GM19193 (cell line): ENCODE measurements around the gene STKLD1.
A peak's percentile ranks its signal among the peaks of the same experiment; 100 is the strongest.

Experiments
- POLR2A ChIP-seq: IDR thresholded peaks from 4 replicates; pipeline ENCODE4 v1.6.1; 2011; ENCODE audit not compliant: insufficient read depth, insufficient read length; ENCODE audit errors: extremely low read depth

Gene STKLD1

DNA sequence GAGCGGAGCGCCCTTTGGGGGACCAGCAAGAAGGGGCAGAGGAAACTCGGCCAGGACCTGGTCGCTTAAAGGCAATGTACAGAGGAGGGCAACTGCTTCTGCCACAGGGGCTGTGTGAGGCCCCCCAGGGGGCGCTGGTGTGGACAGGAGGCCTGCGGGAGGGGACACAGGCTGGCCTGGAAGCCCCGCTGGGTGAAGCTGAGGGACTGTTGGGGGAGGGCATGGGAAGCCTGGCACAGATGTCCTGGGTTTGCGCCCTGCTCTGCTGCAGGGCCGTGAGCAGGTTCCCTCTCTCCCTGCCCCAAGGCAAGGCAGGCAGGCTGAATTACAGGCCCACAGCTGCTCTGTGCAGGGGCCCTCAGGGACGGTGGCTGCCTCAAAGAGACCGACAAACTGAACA is 33.6 kb upstream of the STKLD1 start:
- no peak for TF ChIP-seq POLR2A

DNA sequence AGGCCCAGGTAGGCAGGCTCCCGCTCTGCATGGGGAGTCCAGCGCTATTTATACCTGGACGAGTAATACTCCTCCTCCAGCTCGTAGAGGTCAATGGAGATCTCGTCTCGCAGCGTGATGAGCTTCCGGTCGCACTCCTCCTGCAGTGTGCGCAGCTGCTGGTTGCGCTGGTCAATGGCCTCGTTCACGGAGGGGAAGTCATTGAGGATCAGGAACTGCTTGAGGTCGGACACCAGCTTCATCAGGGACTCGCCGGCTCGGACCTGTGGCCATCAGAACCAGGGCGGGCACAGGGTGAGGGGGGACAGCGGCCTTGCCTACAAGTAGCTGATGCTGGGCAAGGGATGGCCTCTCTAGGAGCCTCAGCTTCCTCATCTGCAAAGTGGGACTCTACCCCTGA is 32.1 kb upstream of the STKLD1 start:
- no peak for TF ChIP-seq POLR2A

DNA sequence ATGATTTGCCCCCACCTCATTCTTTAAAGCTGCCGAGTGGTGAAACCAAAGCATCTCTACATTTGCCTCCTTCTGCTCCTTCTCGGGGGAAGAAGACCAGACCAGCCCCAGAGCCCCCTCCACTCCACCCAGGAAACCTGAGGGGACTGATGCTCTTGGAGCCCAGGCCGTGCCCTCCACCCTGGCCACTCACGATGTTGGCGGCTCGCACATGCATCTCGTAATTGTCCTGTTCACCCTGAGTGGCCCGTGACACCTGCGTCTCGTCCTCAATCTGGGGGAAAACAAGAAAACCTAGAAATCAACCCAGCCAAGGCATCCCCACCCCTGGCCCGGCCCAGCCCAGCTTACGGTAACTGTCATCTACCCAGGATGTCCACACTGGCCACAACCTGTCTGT is 31.2 kb upstream of the STKLD1 start:
- TF ChIP-seq POLR2A, result no peak

DNA sequence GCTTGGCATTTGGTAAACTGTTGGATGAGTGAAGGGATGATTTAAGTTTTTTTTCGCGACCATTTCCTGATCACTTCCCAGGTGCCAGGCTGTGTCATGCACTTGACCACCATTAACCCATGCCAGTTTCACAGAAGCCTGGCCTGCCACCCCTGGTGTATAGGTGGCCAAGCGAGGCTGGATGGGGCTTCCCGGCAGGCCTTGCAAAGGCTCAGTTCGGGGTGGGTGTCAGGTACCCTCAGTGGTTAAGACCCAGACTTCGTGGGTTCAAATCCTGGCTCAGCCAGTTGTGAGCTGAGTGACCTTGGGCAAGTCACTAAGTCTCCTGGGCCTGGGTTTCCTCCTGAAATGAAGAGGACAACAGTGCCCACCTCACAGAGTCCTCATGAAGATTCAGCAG is 30.6 kb upstream of the STKLD1 start:
- no peak for TF ChIP-seq POLR2A

DNA sequence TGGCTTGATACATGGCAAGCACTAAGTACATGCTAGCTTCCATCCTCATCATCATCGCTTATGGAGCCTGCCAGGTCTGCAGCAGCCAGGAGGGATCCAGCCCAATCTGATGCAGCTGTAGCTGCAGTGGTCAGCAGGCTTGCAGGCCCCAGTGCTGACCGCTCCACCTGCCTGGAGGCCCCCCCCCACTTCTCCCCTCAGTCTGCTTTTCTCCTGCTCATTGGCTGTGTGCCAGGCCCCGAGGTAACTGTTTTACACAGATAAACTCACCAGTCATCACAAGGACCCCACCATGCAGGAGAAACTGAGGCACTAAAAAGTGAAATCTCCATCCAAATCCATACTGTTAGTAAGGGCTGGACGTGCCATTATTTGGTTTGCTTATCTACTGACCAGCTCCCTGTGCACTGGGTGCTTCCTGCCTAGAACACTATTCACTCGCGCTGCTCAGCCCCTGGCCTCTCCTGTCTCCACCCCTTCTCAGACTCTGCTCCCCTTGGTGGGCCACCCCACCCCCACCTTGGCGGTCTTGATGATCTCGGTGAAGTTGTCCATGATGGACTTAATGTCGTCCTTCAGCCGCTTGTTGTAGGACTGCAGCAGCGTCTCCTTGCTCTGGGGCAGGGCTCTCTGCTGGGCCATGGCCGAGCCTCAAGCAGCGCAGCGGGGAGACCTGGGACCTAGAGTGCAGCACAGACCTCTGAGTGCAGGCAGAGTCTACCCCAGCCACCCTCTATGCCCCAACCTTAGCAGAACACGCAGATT is 30.0 kb upstream of the STKLD1 start:
- no peak for TF ChIP-seq POLR2A

DNA sequence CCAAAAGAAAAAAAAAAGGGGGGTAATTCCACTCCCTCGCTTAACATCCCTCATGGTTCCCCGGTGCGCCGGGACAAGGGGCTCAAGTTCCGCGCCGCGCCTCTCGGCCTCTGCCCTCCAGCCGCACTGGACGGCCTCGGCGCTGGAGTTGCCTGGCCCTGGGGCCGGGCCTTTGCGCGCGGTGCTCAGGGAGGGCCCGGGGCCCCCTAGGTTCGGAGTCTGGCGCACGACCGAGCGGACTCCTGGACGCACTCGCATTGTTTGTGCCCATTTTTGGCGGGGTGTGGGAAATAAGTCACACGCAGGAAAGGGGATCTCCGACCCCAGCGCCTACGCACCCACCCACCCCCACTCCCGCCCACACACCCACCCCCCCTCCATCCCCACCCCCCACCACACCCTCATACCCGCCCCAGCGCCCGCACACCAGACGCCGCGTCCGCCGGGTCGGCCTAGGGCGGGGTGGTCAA is 28.6 kb upstream of the STKLD1 start:
- no peak for TF ChIP-seq POLR2A

DNA sequence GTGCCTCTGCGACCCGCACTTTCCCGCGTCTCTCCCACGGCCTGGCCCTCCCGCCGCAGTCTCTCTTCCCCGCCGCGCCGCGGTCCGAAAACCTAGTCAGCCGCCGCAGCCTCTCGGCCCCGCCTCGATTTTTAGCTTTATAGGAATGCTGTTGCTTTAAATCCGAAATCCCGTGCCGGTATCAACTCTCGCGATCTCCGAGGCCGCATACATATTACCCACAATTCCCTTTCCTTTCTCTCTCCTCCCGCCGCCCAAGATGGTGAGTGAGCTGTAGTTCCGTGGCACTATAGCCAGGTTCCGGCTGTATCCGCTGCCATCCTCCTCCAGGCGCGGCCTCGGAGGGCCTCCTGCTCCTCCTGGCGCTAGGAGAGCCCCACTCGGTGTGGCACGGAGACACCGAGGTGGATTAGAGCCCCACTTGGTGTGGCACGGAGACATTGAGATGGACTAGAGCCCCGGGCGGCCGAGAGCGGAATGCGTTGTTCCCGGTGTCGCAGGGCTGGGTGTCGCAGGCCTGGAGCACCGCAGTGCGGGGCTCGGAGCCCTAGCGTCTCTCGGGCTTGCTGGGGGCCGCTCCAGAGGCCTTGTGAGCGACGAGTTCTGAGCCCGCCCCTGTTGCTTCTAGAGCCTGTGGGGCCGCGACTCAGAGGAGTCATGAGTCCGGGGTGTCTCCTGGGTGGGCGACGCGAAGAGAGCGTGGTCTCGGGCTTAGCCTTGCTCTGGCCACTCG is 28.0 kb upstream of the STKLD1 start, which contains the start of the genes MED22 and RPL7A:
MED22 (minus strand) TSS at position 147 of the 733 bp plus-strand sequence. CDS start 1,469 bp downstream, outside the sequence.
RPL7A (plus strand) TSS at position 234 of the 733 bp plus-strand sequence; CDS start at position 260, 26 bp downstream.
- TF ChIP-seq POLR2A, result peak; percentile 99

DNA sequence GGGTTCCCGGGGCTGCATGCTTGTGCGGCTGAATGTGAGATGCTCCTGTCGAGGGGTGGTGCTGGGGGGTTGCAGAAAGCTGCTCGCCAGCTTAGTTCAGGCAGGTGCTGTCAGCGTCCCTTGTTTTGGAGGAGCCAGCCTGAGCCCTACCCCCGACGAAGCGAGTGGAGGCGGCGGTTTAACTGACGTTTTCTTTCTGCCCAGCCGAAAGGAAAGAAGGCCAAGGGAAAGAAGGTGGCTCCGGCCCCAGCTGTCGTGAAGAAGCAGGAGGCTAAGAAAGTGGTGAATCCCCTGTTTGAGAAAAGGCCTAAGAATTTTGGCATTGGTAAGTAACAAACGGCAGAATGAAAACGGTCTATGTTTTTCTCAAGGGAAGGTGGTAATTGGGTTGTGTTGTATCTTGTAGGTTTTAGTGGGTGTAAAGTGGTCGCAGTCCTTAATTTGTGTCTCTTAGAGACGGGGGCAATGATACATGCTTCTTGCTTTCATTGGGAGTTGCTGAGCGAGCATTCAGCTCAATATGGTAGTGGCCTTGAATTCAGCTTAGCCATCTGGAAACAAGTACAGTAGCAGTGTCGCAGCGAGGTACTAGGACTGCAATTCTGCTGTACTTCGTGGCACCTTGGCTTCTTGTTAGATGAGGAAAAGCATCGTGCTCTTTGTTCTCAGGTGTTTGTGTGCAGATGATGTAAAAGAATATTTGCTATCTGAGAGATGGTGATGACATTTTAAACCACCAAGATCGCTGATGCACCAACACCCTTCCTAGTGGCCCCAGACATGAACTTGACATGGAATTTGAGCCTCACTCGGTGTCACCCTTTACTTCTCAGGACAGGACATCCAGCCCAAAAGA is 27.2 kb upstream of the STKLD1 start:
- TF ChIP-seq POLR2A, result no peak

DNA sequence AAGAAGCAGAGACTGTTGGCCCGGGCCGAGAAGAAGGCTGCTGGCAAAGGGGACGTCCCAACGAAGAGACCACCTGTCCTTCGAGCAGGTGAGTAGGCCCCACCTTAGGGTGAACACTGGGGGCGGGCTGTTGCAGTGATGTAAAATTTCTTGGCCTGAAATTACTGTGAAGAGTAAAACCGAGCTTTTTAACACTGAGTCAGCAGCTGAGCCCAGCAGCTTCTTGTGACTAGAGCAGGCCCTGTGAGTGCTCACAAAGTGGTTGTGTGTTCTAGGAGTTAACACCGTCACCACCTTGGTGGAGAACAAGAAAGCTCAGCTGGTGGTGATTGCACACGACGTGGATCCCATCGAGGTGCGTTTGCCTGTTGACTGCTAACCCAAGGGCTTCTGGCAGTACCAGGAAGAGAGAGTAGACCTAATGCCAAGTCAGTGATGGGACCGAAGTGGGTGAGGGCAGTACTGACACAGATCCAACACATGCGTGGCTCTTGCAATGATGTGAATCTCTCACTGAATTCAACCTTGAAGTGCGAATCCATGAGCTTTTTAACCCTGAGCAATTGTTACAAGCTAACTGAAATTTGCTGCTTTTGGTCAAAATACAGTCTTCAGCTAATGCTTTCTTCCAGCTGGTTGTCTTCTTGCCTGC is 26.1 kb upstream of the STKLD1 start:
- no peak for TF ChIP-seq POLR2A

DNA sequence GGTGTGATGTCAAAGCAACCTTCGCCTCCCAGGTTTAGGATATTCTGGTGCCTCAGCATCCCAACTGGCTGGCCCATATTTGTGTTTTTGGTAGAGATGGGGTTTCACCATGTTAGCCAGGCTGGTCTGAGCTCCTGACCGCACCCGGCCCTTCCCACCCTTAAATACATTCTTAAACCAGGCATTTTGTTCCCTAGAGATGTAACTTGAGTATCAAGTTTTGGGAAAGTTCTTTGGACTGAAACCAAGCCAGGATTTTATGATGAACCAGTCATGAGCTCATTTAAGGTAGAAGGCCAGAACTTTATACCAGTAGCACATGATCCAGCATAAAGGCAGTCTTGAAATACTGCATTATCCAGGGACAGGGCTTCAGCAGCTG is 24.6 kb upstream of the STKLD1 start:
- no peak for TF ChIP-seq POLR2A

DNA sequence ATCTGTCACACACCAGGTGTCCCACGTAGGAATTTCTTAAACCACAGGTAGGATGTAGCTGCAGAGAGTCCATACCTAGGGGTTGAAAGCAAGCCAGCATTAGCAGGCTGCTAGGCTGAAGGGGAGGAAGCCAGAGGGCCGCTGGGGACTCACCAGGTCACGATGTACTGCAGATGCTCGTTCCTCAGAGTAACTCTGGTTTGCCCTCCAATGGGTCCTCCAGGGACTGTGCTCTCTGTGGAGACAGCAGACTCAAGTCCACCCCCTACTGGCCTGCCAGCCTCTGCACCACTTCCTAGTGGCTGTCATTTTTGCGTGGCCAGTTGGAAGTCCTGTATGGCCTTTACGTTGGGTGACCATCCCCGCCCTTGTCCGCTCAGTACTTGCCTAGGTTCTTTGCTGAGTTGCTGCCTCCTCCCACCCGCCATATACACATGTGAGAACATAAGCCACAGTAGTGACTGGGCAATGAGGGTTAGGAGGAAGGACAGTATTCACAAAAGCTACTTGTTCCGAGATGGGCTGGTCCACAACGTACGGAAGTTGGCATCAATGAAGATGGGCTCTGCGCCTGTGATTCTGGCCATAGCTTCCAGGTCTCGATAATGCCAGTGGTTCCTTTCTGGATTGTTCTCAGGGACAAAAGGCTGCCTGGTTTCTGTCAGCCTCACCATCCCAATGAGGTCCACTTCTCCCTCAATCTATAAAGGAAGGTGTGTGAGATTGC is 24.1 kb upstream of the STKLD1 start:
- TF ChIP-seq POLR2A, result peak; percentile 54

DNA sequence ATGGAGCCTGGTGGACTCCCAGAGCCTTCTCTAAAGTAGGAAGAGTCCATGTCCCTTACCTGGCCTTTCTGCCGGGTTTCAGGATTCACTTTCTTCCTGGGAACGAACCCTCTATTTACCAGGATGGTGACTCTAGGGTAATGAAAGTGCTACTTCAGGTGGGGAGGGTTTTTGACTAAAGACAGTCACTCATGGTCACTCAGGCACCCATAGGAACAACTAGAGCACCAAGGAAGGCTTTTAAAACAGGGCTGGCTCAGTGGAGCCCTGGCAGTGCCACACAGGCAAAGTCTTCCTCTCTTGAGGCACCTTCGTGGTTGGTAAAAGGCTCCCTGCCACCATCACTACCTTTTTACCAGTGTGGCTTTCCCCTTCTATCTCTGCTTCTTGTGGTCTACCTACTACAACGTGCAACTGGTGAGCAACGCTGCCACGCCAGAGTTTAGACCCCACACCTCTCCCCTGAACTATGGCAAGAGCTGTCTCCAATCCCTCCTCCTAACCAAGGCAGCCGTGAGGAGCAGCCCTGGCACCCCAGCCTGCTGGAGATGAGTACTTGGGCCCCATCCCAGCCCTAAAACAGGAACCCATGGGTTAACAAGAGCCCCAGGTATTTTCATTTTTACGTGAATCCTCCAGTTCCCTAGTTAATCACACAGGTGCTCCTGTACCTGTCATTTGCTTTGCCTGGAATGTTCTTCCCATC is 23.4 kb upstream of the STKLD1 start:
- TF ChIP-seq POLR2A, result peak; percentile 40

DNA sequence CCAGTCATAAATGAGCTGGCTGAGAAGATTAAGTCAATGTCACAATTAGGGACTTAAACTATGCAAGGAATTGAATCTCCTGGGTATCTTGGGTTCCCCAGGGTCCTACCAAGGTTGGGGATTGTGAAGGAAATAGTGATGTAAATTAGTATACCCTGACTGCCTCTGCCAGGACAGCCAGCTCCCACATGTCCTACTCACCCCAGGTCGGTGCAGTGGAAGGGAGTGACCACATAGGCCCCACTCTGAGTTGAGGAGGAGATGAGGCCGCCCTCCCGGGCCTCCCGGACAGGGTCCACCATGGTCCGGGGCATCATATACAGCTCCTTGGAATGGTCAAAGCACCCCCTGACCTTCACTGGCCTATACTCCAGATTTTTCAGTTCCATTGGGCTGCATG is 22.6 kb upstream of the STKLD1 start:
- TF ChIP-seq POLR2A, result no peak
